Activated CD8-positive, alpha-beta memory T cell treated with anti-CD3 and anti-CD28 coated beads for 4 hours (primary cell): ENCODE measurements around the gene ANO5.
"Not testable (repeated sequence)": the region's sequence is repeated elsewhere in the genome, so short reads cannot be mapped to it uniquely, and the experiment has no call there.

Source experiments
- DNase-seq, 2 donors: peaks; one replicate each; pipeline ENCODE4 v3.0.0-alpha.2; 2020; ENCODE audit warnings: low read depth in 2 of 2

ANO5 gene

DNA sequence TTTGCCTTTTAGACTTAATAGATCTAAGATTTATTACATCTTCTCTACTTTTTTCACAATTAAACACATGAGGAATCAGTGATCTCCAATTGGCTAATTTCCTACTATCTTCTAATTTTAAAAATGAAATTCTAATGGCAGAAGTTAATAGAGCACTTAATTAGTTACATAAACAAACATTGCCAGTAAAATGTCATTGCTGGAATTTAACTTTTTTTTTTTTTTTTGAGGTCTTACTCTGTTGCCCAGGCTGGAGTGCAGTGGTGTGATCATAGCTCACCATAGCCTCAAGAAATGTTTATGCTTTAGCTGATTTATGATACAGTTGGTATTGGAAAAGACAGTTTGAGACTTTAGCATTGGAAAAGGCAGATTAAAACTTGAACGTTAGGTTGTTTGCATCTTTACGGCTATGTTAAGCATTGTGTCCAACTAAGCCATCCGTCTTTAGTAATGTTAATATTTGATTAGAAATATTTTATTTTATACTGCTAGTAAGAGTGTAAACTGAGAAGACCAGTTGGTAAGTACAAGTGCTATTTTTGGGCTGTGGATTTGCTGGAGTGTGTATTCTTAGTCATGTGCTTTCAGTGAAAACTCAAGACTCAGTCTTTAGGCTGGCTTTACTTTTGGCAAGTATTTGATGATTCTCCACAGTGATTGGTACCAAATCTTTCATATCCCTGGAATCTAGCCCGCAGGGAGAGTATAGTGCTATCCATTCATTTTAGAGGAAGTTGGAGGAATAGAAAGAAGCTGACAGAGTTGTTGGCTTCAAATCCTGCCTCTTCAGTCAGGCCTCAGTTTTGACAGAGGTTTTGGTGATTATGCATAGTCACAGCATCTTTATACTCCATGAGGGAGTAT lies 4.5 kb downstream of the ANO5 start:
- DNase-seq: no peak

GRCh38 chr11:22199243-22199642 lies 6.4 kb downstream of the ANO5 start:
- no peak for DNase-seq

- DNase-seq: no peak
These were observed 10.4 kb downstream of the ANO5 start for GRCh38 chr11:22203281-22203680.

- DNase-seq: no peak
These were observed 14.3 kb downstream of the ANO5 start for GRCh38 chr11:22207162-22207561.

DNA sequence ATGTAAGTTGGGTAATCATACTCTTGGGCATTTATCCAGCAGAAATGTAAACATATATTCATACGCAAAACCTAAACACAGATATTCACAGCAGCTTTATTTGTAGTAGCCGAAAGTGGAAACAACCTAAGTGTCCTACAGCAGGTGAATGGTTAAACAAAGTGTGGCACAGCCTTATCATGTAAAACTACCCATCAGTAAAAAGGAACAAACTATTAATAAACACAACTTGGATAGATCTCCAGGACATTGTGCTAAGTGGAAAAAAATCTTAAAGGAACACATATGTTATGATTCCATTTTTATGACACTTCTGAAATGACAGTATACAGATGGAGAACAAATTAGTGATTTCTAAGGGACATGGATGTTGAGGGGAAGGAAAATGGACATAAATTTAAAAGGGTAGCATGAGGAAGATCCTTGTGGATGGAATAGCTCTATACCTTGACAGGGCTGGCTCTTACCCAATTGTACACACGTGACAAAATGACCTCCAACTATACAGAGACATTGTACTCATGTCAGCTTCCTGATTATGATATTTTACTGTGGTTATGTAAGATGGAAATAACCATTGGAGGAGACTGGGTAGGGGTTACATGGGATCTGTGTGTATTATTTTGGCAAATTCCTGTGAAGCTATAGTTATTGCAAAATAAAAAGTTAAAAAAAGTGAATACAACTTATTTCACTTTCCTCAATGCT lies 15.4 kb downstream of the ANO5 start:
- DNase-seq: no peak

DNA sequence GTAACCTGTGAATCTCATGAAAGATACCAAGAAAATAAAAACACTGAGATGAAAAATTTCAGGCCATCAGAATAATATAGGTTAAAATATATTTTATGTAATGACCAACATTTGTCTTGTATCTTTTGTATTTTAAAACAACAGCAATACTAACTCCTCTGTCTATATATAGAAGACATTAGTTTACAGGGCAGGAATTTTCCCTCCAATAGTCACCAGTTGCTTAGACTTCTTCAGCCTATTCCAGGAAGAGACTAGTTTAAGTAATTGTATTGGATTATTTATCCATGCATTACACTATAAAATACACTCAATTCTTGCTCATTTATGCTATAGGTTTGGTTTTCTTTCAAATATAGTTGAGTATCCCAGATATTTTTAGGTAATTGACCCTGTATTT lies 24.1 kb downstream of the ANO5 start:
- DNase-seq: no peak

DNA sequence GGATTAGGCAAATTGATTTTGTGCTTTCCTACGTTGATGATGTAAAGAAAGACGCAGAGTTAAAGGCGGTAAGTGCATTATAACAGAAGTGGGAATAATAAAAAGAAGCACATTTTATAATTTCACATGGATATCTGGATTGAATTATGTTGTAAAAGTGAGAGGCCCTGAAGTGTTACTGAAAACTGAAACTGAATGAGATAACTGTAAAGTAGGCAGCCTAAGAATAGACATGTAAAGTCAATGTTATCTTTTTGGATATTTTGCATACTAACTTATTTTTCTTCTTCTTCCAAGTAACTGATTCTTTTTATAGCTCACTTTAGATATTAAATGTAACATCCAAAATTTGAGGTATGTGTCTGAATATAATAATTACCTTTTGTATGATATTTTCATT lies 28.3 kb downstream of the ANO5 start:
- no peak for DNase-seq

DNA sequence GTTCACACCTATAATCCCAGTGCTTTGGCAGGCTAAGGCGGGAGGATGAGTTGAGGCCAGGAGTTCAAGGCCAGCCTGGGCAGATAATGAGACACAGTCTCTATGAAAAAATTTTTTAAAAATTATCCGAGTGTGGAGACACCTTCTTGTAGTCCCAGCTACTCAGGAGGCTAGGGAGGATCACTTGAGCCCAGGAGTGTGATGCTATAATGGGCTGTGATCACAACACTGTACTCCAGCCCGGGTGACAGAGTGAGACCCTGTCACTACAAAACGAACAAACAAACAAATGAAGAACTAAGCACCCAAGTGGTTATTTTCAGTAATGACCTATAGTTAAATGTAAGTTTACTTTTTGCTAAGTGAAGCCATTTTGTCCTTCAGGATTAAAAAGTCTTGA lies 32.3 kb downstream of the ANO5 start:
- DNase-seq: no peak

GRCh38 chr11:22234743-22235142 lies 41.9 kb downstream of the ANO5 start:
- no peak for DNase-seq

DNA sequence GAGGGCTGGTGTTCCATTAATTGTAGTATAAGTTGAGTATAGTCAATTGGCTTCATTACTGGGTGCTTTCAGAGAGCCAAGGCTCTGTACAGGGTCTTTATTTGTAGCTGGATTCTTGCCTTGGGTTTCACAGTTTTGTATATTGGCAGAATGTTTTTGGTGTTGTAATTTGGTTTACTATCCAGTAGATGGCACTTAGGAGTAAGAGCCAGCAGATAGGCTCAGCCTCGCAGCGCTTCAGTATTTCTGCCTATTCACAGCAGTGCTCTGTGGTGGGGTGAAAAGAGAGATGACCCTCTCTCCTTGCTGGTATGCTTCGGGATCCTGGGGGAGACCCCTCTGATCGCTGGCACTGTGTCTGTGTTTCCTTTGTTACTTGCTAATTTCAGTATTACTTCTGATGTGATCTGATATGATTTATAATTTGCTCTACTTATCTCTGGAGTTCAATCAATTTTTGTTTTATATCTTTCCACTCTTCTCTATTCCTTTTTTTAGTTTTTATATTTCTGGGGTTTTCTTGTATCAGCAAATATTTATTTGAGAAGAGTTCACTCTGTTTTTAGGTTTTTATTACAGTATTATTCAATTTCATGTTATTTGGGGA lies 52.2 kb downstream of the ANO5 start:
- DNase-seq: no peak

DNA sequence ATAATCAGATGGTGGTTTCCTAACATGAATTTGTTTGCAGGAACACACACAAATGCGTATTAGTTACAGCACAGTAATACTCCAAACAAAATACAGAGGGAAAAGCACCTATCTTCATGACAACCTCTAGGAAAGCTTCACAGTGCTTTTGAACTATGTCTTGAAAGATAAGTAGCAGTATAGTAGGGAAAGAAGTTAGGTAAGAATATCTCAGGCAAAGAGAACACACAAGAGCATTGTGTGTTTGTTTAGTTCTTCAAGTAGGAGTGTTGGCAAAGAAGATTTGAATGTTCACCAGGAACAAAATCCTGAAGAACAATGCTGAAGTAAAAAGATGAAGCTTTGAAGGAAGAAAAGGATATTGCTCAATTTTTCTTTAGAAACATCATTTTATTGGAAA lies 54.1 kb downstream of the ANO5 start:
- DNase-seq: no peak

GRCh38 chr11:22249871-22250270 lies 57.0 kb downstream of the ANO5 start:
- no peak for DNase-seq

DNA sequence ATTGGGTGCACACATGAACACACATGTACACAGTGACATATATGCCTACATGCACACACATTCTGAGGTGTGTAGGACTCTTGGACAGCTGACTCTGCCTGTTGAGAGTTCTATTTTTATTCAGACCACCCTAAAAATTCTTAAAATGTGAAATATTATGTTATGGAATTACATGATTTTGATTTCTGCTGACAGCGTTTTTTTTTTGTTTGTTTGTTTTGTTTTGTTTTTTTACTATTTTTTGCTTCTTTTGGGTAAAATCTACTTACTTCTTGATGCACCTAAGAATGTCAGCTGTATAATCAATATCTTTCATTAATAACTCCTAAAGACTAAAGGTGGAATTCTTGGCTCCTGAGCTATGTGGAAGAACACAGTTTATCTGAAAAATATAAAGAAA lies 64.0 kb downstream of the ANO5 start:
- no peak for DNase-seq

GRCh38 chr11:22263613-22264012 lies 70.7 kb downstream of the ANO5 start:
- DNase-seq: no peak

DNA sequence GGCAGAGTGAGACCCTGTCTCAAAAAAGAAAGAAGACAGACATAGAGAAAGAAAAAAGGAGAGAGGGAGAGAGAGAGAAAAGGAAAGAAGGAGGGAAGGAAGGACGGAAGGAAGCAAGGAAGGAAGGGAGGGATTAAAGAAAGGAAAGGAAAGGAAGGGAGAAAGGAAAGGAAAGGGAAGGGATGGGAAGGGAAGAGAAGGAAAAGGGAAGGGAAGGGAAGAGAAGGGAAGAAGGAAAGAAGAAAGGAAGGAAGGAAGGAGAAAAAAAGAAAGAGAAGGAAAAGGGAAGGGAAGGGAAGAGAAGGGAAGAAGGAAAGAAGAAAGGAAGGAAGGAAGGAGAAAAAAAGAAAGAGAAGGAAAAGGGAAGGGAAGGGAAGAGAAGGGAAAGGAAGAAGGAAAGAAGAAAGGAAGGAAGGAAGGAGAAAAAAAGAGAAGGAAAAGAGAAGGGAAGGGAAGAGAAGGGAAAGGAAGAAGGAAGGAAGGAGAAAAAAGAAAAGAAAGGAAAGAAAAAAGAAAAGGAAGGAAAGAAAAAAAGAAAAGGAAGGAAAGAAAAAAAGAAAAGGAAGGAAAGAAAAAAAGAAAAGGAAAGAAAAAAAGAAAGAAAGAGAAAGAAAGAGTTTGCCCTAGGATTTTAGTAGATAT lies 76.2 kb downstream of the ANO5 start:
- not testable (repeated sequence) for DNase-seq

- DNase-seq: no peak
These were observed 80.9 kb downstream of the ANO5 start for GRCh38 chr11:22273781-22274180.

DNA sequence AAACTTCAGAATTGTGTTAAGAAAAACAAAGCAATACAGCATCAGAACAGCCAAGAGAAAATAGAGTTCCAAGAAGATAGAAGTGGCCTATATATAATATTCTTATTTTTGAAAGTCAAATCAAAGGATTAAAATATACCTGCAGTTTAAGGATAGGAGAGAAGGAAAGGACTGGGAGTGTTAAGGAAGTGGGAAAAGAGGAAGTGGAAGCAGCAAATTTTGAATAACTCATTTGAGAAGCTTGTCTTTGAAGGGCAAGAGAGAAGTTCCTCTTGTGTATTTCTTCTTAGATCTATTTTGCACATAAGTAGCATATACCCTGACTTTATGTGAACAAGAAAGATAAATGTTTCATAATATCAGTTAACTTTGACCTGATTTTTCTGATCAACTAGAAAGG lies 82.7 kb downstream of the ANO5 start:
- DNase-seq: no peak

DNA sequence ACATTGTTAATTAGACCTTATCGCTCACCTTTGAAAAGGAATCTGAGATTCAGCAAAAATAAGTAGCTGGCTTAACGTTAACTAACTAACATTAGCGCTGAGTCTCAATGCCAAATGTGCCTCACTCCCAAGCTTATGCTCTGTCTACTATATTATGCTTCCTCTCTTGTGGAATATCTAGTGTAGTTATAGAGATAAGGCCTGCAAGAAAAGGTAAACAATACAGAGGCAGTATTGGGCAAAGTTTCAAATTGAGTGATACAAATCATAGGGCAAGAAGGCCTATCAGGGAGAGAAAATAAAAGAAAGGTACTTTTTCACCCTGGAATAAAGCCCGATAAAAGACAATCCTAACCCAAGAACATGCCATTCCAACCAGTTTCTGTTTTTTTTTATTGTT lies 83.7 kb downstream of the ANO5 start:
- no peak for DNase-seq

DNA sequence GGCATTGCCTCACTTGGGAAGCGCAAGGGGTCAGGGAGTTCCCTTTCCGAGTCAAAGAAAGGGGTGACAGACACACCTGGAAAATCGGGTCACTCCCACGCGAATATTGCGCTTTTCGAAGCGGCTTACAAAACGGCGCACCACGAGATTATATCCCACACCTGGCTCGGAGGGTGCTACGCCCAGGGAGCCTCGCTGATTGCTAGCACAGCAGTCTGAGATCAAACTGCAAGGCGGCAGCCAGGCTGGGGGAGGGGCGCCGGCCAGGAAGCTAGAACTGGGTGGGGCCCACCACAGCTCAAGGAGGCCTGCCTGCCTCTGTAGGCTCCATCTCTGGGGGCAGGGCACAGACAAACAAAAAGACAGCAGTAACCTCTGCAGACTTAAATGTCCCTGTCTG lies 92.1 kb downstream of the ANO5 start:
- not testable (repeated sequence) for DNase-seq

DNA sequence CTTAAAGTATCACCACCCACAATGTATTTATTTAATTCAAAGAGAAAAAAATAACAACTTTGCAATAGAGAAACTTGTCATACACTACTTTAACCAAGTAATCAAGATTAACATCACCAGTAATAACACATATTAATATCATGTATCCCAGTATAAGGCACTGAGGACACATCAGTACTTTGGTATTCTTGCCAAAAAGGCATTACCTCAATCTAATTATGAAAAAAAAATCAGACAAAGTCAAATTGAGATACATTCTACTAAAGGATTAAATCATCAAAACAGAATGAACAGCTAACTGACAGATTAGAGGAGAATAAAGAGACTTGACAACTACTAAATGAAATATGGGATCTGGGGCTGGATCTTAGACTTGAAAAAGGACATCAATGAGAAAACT lies 109.5 kb downstream of the ANO5 start:
- DNase-seq: no peak

- DNase-seq: no peak
These were observed 111.6 kb downstream of the ANO5 start for GRCh38 chr11:22304337-22304961.

GRCh38 chr11:22317656-22318055 lies 124.8 kb downstream of the ANO5 start:
- no peak for DNase-seq
